ENCODE data around the gene FOXD4L6. TPM values are rescaled to one million over a fixed set of nuclear protein-coding genes. Genes with fewer than 3 reads are reported as not detected.
"Not testable (repeated sequence)": the region's sequence is repeated elsewhere in the genome, so short reads cannot be mapped to it uniquely, and the experiment has no call there.

The FOXD4L6 gene
- total RNA-seq, 4 donors from 2014 or later: not detected

GRCh38 chr9:41120696-41121095, 7.8 kb downstream of the FOXD4L6 start:
- H3K36me3 ChIP-seq; H3K27me3 ChIP-seq; in situ Hi-C loops (cut with MboI; ENCODE audit: low pct_ligation_motif_present in 1 of 4, low pct_unique_long_range_greater_than_20kb in 1 of 4, low sequenced_read_pairs in 3 of 4); H3K9me3 ChIP-seq; H3K4me3 ChIP-seq; DNase-seq; H3K4me1 ChIP-seq; H3K27ac ChIP-seq; intact Hi-C loops (cut with DNase I; ENCODE audit: low total_unique reads): not testable (repeated sequence)
- 37% methylated on average over 4 of the region's 4 CpGs; no CpG with 5 or more reads in 1 of the 2 donors for WGBS, 2 donors (ENCODE audit: low coverage in 1 of 2)

- DNase-seq; H3K36me3 ChIP-seq; intact Hi-C loops (cut with DNase I; ENCODE audit: low total_unique reads); H3K27ac ChIP-seq; H3K9me3 ChIP-seq; H3K4me3 ChIP-seq; H3K4me1 ChIP-seq; H3K27me3 ChIP-seq; in situ Hi-C loops (cut with MboI; ENCODE audit: low pct_ligation_motif_present in 1 of 4, low pct_unique_long_range_greater_than_20kb in 1 of 4, low sequenced_read_pairs in 3 of 4): not testable (repeated sequence)
- WGBS, 2 donors (ENCODE audit: low coverage in 1 of 2): no CpG with 5 or more reads among the region's 5 CpGs
Measured at GRCh38 chr9:41119719-41120118, 8.8 kb downstream of the FOXD4L6 start.

- H3K9me3 ChIP-seq; DNase-seq; H3K27ac ChIP-seq; intact Hi-C loops (cut with DNase I; ENCODE audit: low total_unique reads); H3K27me3 ChIP-seq; in situ Hi-C loops (cut with MboI; ENCODE audit: low pct_ligation_motif_present in 1 of 4, low pct_unique_long_range_greater_than_20kb in 1 of 4, low sequenced_read_pairs in 3 of 4); H3K36me3 ChIP-seq; H3K4me3 ChIP-seq; H3K4me1 ChIP-seq: not testable (repeated sequence)
- 17 to 35% methylated on average over 5 to 7 of the region's 7 CpGs for WGBS, 2 donors (ENCODE audit: low coverage in 1 of 2)
Measured at GRCh38 chr9:41119311-41119710, 9.2 kb downstream of the FOXD4L6 start.

- H3K9me3 ChIP-seq; H3K4me3 ChIP-seq; H3K27ac ChIP-seq; in situ Hi-C loops (cut with MboI; ENCODE audit: low pct_ligation_motif_present in 1 of 4, low pct_unique_long_range_greater_than_20kb in 1 of 4, low sequenced_read_pairs in 3 of 4); H3K36me3 ChIP-seq; DNase-seq; H3K27me3 ChIP-seq; H3K4me1 ChIP-seq; intact Hi-C loops (cut with DNase I; ENCODE audit: low total_unique reads): not testable (repeated sequence)
- no CpG with 5 or more reads among the region's 14 CpGs for WGBS, 2 donors (ENCODE audit: low coverage in 1 of 2)
Measured at GRCh38 chr9:41113348-41113747, 15.1 kb downstream of the FOXD4L6 start.

GRCh38 chr9:41111414-41111813, 17.1 kb downstream of the FOXD4L6 start:
- H3K9me3 ChIP-seq; DNase-seq; H3K4me3 ChIP-seq; H3K27ac ChIP-seq; intact Hi-C loops (cut with DNase I; ENCODE audit: low total_unique reads); H3K4me1 ChIP-seq; in situ Hi-C loops (cut with MboI; ENCODE audit: low pct_ligation_motif_present in 1 of 4, low pct_unique_long_range_greater_than_20kb in 1 of 4, low sequenced_read_pairs in 3 of 4); H3K36me3 ChIP-seq: not testable (repeated sequence)
- H3K27me3 ChIP-seq: peaks cover 17% of the 10 kb centered on the region
- WGBS, 2 donors (ENCODE audit: low coverage in 1 of 2): 77 to 80% methylated on average over 12 of the region's 12 CpGs

- whole genome bisulfite sequencing, 2 donors (ENCODE audit: low coverage in 1 of 2): 69% methylated on average over 10 of the region's 10 CpGs; no CpG with 5 or more reads in 1 of the 2 donors
Measured at GRCh38 chr9:41110913-41111312, 17.6 kb downstream of the FOXD4L6 start.

GRCh38 chr9:41109253-41109652, 19.2 kb downstream of the FOXD4L6 start:
- H3K27ac ChIP-seq; H3K4me1 ChIP-seq; H3K4me3 ChIP-seq; in situ Hi-C loops (cut with MboI; ENCODE audit: low pct_ligation_motif_present in 1 of 4, low pct_unique_long_range_greater_than_20kb in 1 of 4, low sequenced_read_pairs in 3 of 4); H3K36me3 ChIP-seq; H3K9me3 ChIP-seq; intact Hi-C loops (cut with DNase I; ENCODE audit: low total_unique reads); DNase-seq: not testable (repeated sequence)
- peaks cover 25% of the 10 kb centered on the region for H3K27me3 ChIP-seq
- 9 to 43% methylated on average over 4 to 7 of the region's 13 CpGs for WGBS, 2 donors (ENCODE audit: low coverage in 1 of 2)

More at GRCh38 chr9:41110913-41111312, 17.6 kb downstream of the FOXD4L6 start:
- DNase-seq; H3K9me3 ChIP-seq; H3K4me3 ChIP-seq; in situ Hi-C loops (cut with MboI; ENCODE audit: low pct_ligation_motif_present in 1 of 4, low pct_unique_long_range_greater_than_20kb in 1 of 4, low sequenced_read_pairs in 3 of 4); H3K4me1 ChIP-seq; H3K36me3 ChIP-seq; intact Hi-C loops (cut with DNase I; ENCODE audit: low total_unique reads); H3K27ac ChIP-seq: not testable (repeated sequence)
- H3K27me3 ChIP-seq: peaks cover 18% of the 10 kb centered on the region

GRCh38 chr9:41108816-41109215, 19.7 kb downstream of the FOXD4L6 start:
- intact Hi-C loops (cut with DNase I; ENCODE audit: low total_unique reads); H3K27ac ChIP-seq; H3K4me3 ChIP-seq; in situ Hi-C loops (cut with MboI; ENCODE audit: low pct_ligation_motif_present in 1 of 4, low pct_unique_long_range_greater_than_20kb in 1 of 4, low sequenced_read_pairs in 3 of 4); DNase-seq; H3K9me3 ChIP-seq; H3K36me3 ChIP-seq; H3K4me1 ChIP-seq: not testable (repeated sequence)
- H3K27me3 ChIP-seq: peaks cover 25% of the 10 kb centered on the region
- WGBS, 2 donors (ENCODE audit: low coverage in 1 of 2): no CpG with 5 or more reads among the region's 22 CpGs

GRCh38 chr9:41106472-41107116, 21.9 kb downstream of the FOXD4L6 start:
- in situ Hi-C loops (cut with MboI; ENCODE audit: low pct_ligation_motif_present in 1 of 4, low pct_unique_long_range_greater_than_20kb in 1 of 4, low sequenced_read_pairs in 3 of 4); intact Hi-C loops (cut with DNase I; ENCODE audit: low total_unique reads); H3K36me3 ChIP-seq; H3K9me3 ChIP-seq; DNase-seq; H3K27ac ChIP-seq; H3K4me1 ChIP-seq; H3K4me3 ChIP-seq: not testable (repeated sequence)
- peaks cover 25% of the 10 kb centered on the region for H3K27me3 ChIP-seq
- 29% methylated on average over 16 of the region's 34 CpGs; no CpG with 5 or more reads in 1 of the 2 donors for WGBS, 2 donors (ENCODE audit: low coverage in 1 of 2)

- H3K36me3 ChIP-seq; in situ Hi-C loops (cut with MboI; ENCODE audit: low pct_ligation_motif_present in 1 of 4, low pct_unique_long_range_greater_than_20kb in 1 of 4, low sequenced_read_pairs in 3 of 4); H3K4me1 ChIP-seq; H3K27ac ChIP-seq; H3K4me3 ChIP-seq; intact Hi-C loops (cut with DNase I; ENCODE audit: low total_unique reads); DNase-seq; H3K9me3 ChIP-seq: not testable (repeated sequence)
- H3K27me3 ChIP-seq: peaks cover 21% of the 10 kb centered on the region
- 53 to 67% methylated on average over 3 to 8 of the region's 13 CpGs for WGBS, 2 donors (ENCODE audit: low coverage in 1 of 2)
Measured at GRCh38 chr9:41105557-41106253, 22.8 kb downstream of the FOXD4L6 start.

GRCh38 chr9:41104542-41104941, 23.9 kb downstream of the FOXD4L6 start:
- H3K27ac ChIP-seq; H3K4me1 ChIP-seq; intact Hi-C loops (cut with DNase I; ENCODE audit: low total_unique reads); H3K9me3 ChIP-seq; DNase-seq; H3K4me3 ChIP-seq; in situ Hi-C loops (cut with MboI; ENCODE audit: low pct_ligation_motif_present in 1 of 4, low pct_unique_long_range_greater_than_20kb in 1 of 4, low sequenced_read_pairs in 3 of 4); H3K36me3 ChIP-seq: not testable (repeated sequence)
- 50% methylated on average over 6 of the region's 19 CpGs; no CpG with 5 or more reads in 1 of the 2 donors for WGBS, 2 donors (ENCODE audit: low coverage in 1 of 2)
- peaks cover 21% of the 10 kb centered on the region for H3K27me3 ChIP-seq

Data from transverse colon (tissue), 4 donors.